Caco-2 (cell line): ENCODE data around the gene SLC33A1. TPM values are rescaled to one million over a fixed set of nuclear protein-coding genes. Genes with fewer than 3 reads are reported as not detected.

Source experiments
- BruUV-seq: library from RNA; stranded (reverse); fragments of 400-500 nt; replicated peaks from 2 replicates; lab custom pipeline; 2021; lab: Mats Ljungman, UMichigan
- CTCF ChIA-PET: fragments of 300-600 bp; sonication (Branson Sonifier 250); formaldehyde crosslinking; loops from one replicate; lab custom pipeline; 2022; ENCODE audit warnings: antibody characterized with exemption; lab: Charles Lee
- POLR2A ChIA-PET: fragments of 300-600 bp; sonication (Branson Sonifier 250); formaldehyde crosslinking; loops from one replicate; lab custom pipeline; 2022; ENCODE audit warnings: antibody characterized with exemption; lab: Charles Lee
- DNase-seq, 2 experiments: peaks; one replicate each; pipeline versions ENCODE4 v3.0.0 to v3.0.0-alpha.2; 2020 to 2022
- H3K27me3 ChIP-seq: replicated peaks from 2 replicates; pipeline ENCODE4 v1.6.0; 2011; ENCODE audit warnings: low read length; ENCODE audit not compliant: control insufficient read depth, insufficient read depth
- H3K36me3 ChIP-seq: 2 replicates; pipeline ENCODE4 v1.5.1; 2011; ENCODE audit warnings: low read length; ENCODE audit not compliant: control insufficient read depth, insufficient read depth
- H3K4me1 ChIP-seq: fragments of 250-450 bp; sonication (Bioruptor Pico); 2 replicates; pipeline ENCODE4 v1.5.1; 2020; ENCODE audit warnings: mild to moderate bottlenecking
- H3K4me3 ChIP-seq: 2 replicates; pipeline ENCODE4 v1.5.1; 2011; ENCODE audit warnings: low read depth, mild to moderate bottlenecking, control low read depth, low read length
- H3K9me3 ChIP-seq: fragments of 250-450 bp; sonication (Bioruptor Pico); 2 replicates; pipeline ENCODE4 v1.5.1; 2020; ENCODE audit warnings: mild to moderate bottlenecking, moderate library complexity
- H3K27ac Mint-ChIP-seq: one replicate; pipeline ENCODE4 v1.8.0; 2022; ENCODE audit warnings: mixed read lengths; ENCODE audit not compliant: unreplicated experiment
- H3K27me3 Mint-ChIP-seq: one replicate; pipeline ENCODE4 v1.8.0; 2022; ENCODE audit warnings: mixed read lengths; ENCODE audit not compliant: insufficient read depth, unreplicated experiment
- H3K36me3 Mint-ChIP-seq: one replicate; pipeline ENCODE4 v1.8.0; 2022; ENCODE audit warnings: mild to moderate bottlenecking, mixed read lengths; ENCODE audit not compliant: insufficient read depth, unreplicated experiment
- H3K4me1 Mint-ChIP-seq: one replicate; pipeline ENCODE4 v1.8.0; 2022; ENCODE audit warnings: low read depth, mixed read lengths; ENCODE audit not compliant: unreplicated experiment
- H3K4me3 Mint-ChIP-seq: one replicate; pipeline ENCODE4 v1.8.0; 2022; ENCODE audit warnings: mild to moderate bottlenecking, moderate library complexity, mixed read lengths; ENCODE audit not compliant: unreplicated experiment
- H3K9me3 Mint-ChIP-seq: one replicate; pipeline ENCODE4 v1.8.0; 2022; ENCODE audit warnings: mixed read lengths; ENCODE audit not compliant: unreplicated experiment
- CTCF ChIP-seq, 2 experiments: fragments of 200-600 bp in 1 of 2; IDR thresholded peaks; 1 replicate in 1 of 2; 2 replicates in 1 of 2; pipeline versions ENCODE4 v1.5.1 to v1.8.0; 2011 to 2022; ENCODE audit warnings: antibody characterized with exemption in 1 of 2, control low read depth in 1 of 2, inconsistent platforms in 1 of 2, low read depth in 1 of 2, low read length in 1 of 2, mild to moderate bottlenecking in 1 of 2, moderate library complexity in 1 of 2; ENCODE audit not compliant: insufficient read depth in 1 of 2, severe bottlenecking in 1 of 2, unreplicated experiment in 1 of 2
- intact Hi-C: fragments of 100-400 bp; cut with micrococcal nuclease; formaldehyde crosslinking; loops from one replicate; pipeline ENCODE4 v1.10.0; 2022; ENCODE audit not compliant: unreplicated experiment
- total RNA-seq: library from RNA; stranded (reverse); gene quantifications from 2 replicates; pipeline ENCODE4 v1.2.3, GENCODE V29; 2022

Gene SLC33A1
- total RNA-seq, 1 experiment from 2014 or later: 19.6 TPM

GRCh38 chr3:155782390-155782953 is 71.8 kb downstream of the SLC33A1 start:
- Histone ChIP-seq H3K4me3 (no peak overlapping the region), H3K9me3 (no peaks in the 10 kb centered on the region), H3K27me3 (no peaks in the 10 kb centered on the region), H3K4me1 (no peaks in the 10 kb centered on the region), H3K36me3 (no peaks in the 10 kb centered on the region)
- peaks cover 7% of the 10 kb centered on the region for H3K4me1 Mint-ChIP-seq
- ChIA-PET CTCF (no interaction called here), POLR2A (no interaction called here)
- no peak overlapping the region for H3K4me3 Mint-ChIP-seq
- H3K9me3 Mint-ChIP-seq: no peaks in the 10 kb centered on the region
- H3K27ac Mint-ChIP-seq: no peak overlapping the region
- intact Hi-C loops: no loop called here
- no peak for DNase-seq
- TF ChIP-seq CTCF (IDR thresholded peaks at IDR 0.05; ENCODE audit: insufficient read depth in 1 of 2, low read depth in 1 of 2, low read length in 1 of 2, severe bottlenecking in 1 of 2, unreplicated experiment in 1 of 2): no peak
- peaks cover 18% of the 10 kb centered on the region for H3K36me3 Mint-ChIP-seq
- no peaks in the 10 kb centered on the region for H3K27me3 Mint-ChIP-seq
- no TSS peak for BruUV-seq

- no peaks in the 10 kb centered on the region for H3K4me1 ChIP-seq
- POLR2A ChIA-PET: no interaction called here
- intact Hi-C loops: no loop called here
- CTCF ChIA-PET: interaction anchor here (1.3 kb wide), 1 partner anchor 26 kb away, joined by 6 read pairs; the partner anchor contains the start of gene C3orf33
- no peaks in the 10 kb centered on the region for H3K9me3 ChIP-seq
- Mint-ChIP-seq H3K4me1 (no peaks in the 10 kb centered on the region), H3K27me3 (no peaks in the 10 kb centered on the region), H3K4me3 (no peak overlapping the region), H3K27ac (no peak overlapping the region), H3K36me3 (peaks cover 13% of the 10 kb centered on the region), H3K9me3 (no peaks in the 10 kb centered on the region)
- H3K36me3 ChIP-seq: no peaks in the 10 kb centered on the region
- no TSS peak for BruUV-seq
- no peak for TF ChIP-seq CTCF (IDR thresholded peaks at IDR 0.05; ENCODE audit: insufficient read depth in 1 of 2, low read depth in 1 of 2, low read length in 1 of 2, severe bottlenecking in 1 of 2, unreplicated experiment in 1 of 2)
- H3K4me3 ChIP-seq: no peak overlapping the region
- no peak for DNase-seq
- no peaks in the 10 kb centered on the region for H3K27me3 ChIP-seq
Observed at GRCh38 chr3:155780291-155780690, 73.9 kb downstream of the SLC33A1 start.

GRCh38 chr3:155778462-155778861 is 75.8 kb downstream of the SLC33A1 start:
- H3K9me3 Mint-ChIP-seq: no peaks in the 10 kb centered on the region
- Histone ChIP-seq H3K4me3 (no peak overlapping the region), H3K9me3 (no peaks in the 10 kb centered on the region), H3K36me3 (no peaks in the 10 kb centered on the region), H3K27me3 (no peaks in the 10 kb centered on the region), H3K4me1 (no peaks in the 10 kb centered on the region)
- H3K4me3 Mint-ChIP-seq: no peak overlapping the region
- no peaks in the 10 kb centered on the region for H3K27me3 Mint-ChIP-seq
- no peaks in the 10 kb centered on the region for H3K4me1 Mint-ChIP-seq
- ChIA-PET CTCF (no interaction called here), POLR2A (no interaction called here)
- H3K27ac Mint-ChIP-seq: no peak overlapping the region
- no peak for DNase-seq
- peaks cover 13% of the 10 kb centered on the region for H3K36me3 Mint-ChIP-seq
- intact Hi-C loops: no loop called here
- no TSS peak for BruUV-seq
- TF ChIP-seq CTCF (IDR thresholded peaks at IDR 0.05; ENCODE audit: insufficient read depth in 1 of 2, low read depth in 1 of 2, low read length in 1 of 2, severe bottlenecking in 1 of 2, unreplicated experiment in 1 of 2): no peak
